ENCODE results near the gene PFKFB2.

PFKFB2 gene

DNA sequence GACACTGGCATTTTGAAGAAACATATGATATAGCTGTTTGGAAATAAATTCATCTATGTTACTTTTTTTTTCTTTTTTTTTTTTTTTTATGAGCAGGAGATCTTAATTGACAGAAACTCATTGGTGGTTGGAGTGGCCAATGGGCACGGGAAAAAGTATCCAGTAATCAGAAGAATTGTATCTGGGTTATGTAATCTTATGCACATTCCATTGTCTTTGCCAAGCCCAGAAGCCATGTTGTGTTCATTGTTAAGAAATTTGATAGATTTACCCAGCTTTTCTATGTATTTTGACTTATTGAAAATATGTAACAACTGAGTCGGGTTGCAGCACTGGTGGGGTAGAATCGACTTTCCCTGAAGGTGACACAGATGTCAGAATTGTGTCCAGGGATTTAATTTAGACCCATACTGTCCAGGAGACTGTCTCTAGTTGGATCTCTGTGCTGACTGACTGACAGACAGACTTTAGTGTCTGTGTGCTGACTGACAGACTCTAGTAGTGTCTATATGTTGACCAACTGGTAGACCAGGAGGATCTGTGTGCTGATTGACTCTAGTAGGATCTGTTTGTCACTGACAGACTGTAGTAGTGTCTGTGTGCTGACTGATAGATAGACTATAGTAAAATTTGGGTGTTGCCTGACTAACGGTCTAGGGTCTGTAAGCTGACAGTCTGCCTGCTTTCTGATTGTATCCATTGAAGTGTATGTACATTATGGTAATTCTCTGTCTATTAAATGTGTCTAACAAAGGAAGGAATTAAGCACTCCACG is 23.3 kb downstream of the PFKFB2 start:
- TF ChIP-seq MYC (IDR thresholded peaks at IDR 0.05; ENCODE audit: low read depth, low read length), result no peak
- TF ChIP-seq, protein P1, sequence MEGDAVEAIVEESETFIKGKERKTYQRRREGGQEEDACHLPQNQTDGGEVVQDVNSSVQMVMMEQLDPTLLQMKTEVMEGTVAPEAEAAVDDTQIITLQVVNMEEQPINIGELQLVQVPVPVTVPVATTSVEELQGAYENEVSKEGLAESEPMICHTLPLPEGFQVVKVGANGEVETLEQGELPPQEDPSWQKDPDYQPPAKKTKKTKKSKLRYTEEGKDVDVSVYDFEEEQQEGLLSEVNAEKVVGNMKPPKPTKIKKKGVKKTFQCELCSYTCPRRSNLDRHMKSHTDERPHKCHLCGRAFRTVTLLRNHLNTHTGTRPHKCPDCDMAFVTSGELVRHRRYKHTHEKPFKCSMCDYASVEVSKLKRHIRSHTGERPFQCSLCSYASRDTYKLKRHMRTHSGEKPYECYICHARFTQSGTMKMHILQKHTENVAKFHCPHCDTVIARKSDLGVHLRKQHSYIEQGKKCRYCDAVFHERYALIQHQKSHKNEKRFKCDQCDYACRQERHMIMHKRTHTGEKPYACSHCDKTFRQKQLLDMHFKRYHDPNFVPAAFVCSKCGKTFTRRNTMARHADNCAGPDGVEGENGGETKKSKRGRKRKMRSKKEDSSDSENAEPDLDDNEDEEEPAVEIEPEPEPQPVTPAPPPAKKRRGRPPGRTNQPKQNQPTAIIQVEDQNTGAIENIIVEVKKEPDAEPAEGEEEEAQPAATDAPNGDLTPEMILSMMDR (IDR thresholded peaks at IDR 0.05; ENCODE audit: low read depth, low read length), result no peak
- TF ChIP-seq, protein P2, sequence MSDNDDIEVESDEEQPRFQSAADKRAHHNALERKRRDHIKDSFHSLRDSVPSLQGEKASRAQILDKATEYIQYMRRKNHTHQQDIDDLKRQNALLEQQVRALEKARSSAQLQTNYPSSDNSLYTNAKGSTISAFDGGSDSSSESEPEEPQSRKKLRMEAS (IDR thresholded peaks at IDR 0.05; ENCODE audit: low read depth, low read length), result no peak
- TF ChIP-seq POLR2A (IDR thresholded peaks at IDR 0.05; ENCODE audit: extremely low read depth, insufficient read length), result no peak
- no peak for DNase-seq (ENCODE audit: low read depth)

DNA sequence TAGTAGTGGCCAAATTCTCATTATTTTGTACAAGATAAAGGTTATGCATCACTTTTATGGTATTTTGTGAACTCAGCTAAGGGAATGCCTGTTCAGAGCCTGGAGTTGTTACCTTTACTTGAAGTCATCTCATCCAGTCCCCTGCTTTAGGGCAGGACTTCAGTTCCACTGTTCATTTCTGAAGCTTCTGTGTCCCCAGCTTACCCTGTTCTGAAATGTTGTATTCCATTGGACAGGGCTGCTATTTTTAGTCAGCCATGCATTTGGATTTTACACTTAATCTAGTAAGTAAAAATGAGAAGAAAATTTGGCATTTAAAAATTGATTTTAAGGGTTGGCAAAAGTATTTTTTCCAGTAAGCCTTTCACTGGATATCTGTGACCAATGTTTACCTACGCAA is 23.9 kb downstream of the PFKFB2 start:
- H3K4me3 ChIP-seq (ENCODE audit: low read depth, low read length), result no peak overlapping the region
- TF ChIP-seq MYC (IDR thresholded peaks at IDR 0.05; ENCODE audit: low read depth, low read length) (no peak), POLR2A (IDR thresholded peaks at IDR 0.05; ENCODE audit: extremely low read depth, insufficient read length) (no peak)
- TF ChIP-seq, protein P1 (IDR thresholded peaks at IDR 0.05; ENCODE audit: low read depth, low read length), result no peak
- TF ChIP-seq, protein P2 (IDR thresholded peaks at IDR 0.05; ENCODE audit: low read depth, low read length), result no peak
- no peak for DNase-seq (ENCODE audit: low read depth)

More for the DNA sequence above, 23.3 kb downstream of the PFKFB2 start:
- no peak overlapping the region for H3K4me3 ChIP-seq (ENCODE audit: low read depth, low read length)

DNA sequence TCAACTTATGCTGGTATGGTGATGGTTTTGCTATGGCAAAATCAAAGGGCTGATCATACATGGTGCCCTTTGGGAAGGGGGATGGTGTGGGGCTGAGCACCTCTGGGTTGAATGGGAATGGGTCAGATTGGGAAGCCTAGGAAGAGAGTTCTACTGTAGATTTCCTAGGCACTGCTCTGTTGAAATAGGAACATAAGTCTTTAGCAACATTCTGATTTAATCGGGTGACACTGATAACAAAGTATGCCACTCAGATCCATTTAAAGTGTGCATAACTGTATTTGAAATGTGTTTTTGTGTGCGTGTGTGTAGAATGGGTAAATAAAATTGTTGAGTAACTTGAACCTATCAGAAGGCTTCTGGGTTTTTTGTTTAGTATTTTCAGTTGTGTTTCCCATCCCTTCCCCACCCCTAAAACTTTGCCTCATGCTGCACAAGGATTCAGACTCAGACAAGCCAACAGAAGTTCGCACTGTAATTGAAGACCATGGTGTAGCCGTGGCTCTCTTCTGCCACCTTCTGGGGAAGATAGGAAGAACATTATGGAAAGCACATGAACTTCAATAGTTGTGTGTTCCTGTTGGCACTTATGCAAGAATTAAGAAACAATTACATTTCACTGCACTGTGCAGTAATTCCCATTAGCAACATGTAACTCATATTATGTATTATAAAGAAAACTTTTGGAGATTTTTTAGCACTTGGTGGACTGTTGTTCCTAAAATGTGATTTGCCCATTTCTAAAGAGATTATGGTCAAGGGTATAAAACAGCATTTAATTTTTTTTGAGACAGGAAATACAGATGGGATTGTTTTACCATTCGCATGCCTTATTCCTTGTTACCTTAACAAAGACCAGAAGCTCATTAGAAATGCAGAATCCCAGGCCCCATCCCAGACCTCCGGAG is 24.6 kb downstream of the PFKFB2 start:
- DNase-seq (ENCODE audit: low read depth), result peak; percentile 82
- H3K4me3 ChIP-seq (ENCODE audit: low read depth, low read length), result no peak overlapping the region
- TF ChIP-seq, protein P1 (IDR thresholded peaks at IDR 0.05; ENCODE audit: low read depth, low read length), result peak; percentile 78
- TF ChIP-seq MYC (IDR thresholded peaks at IDR 0.05; ENCODE audit: low read depth, low read length), result peak; percentile 81
- TF ChIP-seq POLR2A (IDR thresholded peaks at IDR 0.05; ENCODE audit: extremely low read depth, insufficient read length), result no peak
- TF ChIP-seq, protein P2 (IDR thresholded peaks at IDR 0.05; ENCODE audit: low read depth, low read length), result peak; percentile 84

DNA sequence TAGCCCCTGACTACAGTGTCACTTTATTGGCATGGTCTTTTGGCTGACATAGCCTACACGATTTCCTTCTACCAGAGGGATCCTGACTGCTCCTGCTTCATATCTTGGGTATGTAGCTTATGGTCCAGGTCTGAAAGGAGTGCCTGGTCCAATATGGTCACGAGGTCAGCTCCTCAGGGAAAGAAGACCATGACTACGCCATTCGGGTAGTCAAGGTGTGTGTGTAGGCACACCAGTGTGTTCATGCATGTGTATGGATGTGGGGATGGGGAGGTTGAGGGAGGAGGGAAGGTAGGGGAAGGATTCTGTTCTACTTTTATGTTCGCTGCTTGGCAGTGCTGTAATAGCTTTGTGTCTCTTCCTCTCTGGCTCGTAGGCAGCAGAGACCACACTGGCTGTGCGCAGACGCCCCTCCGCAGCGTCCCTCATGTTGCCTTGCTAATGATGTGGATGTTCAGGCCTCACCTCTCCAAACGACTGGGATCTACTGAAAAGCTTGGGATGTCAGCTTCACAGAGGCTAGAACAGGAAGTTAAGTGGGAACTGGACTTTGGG is 25.6 kb downstream of the PFKFB2 start:
- TF ChIP-seq, protein P2 (IDR thresholded peaks at IDR 0.05; ENCODE audit: low read depth, low read length), result no peak
- no peak for TF ChIP-seq MYC (IDR thresholded peaks at IDR 0.05; ENCODE audit: low read depth, low read length)
- TF ChIP-seq, protein P1 (IDR thresholded peaks at IDR 0.05; ENCODE audit: low read depth, low read length), result no peak
- TF ChIP-seq POLR2A (IDR thresholded peaks at IDR 0.05; ENCODE audit: extremely low read depth, insufficient read length), result no peak
- no peak for DNase-seq (ENCODE audit: low read depth)
- no peak overlapping the region for H3K4me3 ChIP-seq (ENCODE audit: low read depth, low read length)

DNA sequence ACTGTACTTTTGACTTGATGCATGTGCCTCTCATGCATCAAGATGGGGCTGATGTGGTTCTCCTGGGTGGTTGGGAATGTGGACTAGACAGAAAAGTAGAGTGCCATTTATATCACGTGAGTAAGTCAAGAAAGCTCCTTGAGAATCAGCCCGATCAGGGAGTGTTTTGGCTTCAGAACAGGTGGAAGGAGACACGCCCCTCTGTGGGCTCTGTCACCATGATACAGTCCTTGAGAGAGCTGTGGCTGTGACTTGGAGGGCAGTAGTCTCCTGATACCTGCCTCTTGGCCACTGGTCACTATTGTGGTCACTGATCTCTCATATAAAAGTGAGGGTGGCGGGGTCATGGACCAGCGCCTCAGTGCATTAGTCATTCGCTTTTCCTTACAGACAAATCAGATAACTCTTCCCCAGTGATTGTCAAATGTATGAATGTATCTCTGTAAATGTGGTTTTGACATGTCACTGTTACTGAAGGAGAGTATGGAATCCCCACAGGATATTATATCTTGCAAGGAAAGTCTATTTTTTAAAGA is 26.7 kb downstream of the PFKFB2 start:
- DNase-seq (ENCODE audit: low read depth), result no peak
- TF ChIP-seq MYC (IDR thresholded peaks at IDR 0.05; ENCODE audit: low read depth, low read length), result no peak
- TF ChIP-seq, protein P1 (IDR thresholded peaks at IDR 0.05; ENCODE audit: low read depth, low read length), result no peak
- TF ChIP-seq, protein P2 (IDR thresholded peaks at IDR 0.05; ENCODE audit: low read depth, low read length), result no peak
- no peak for TF ChIP-seq POLR2A (IDR thresholded peaks at IDR 0.05; ENCODE audit: extremely low read depth, insufficient read length)
- no peak overlapping the region for H3K4me3 ChIP-seq (ENCODE audit: low read depth, low read length)

Measured in NB4 (cell line).